Caco-2 (cell line): ENCODE results near the gene MRPS24. TPM values are rescaled to one million over a fixed set of nuclear protein-coding genes. Genes with fewer than 3 reads are reported as not detected.

Experiments used
- BruUV-seq: library from RNA; stranded (reverse); fragments of 400-500 nt; replicated peaks from 2 replicates; lab custom pipeline; 2021; lab: Mats Ljungman, UMichigan
- CTCF ChIA-PET: fragments of 300-600 bp; sonication (Branson Sonifier 250); formaldehyde crosslinking; loops from one replicate; lab custom pipeline; 2022; ENCODE audit warnings: antibody characterized with exemption; lab: Charles Lee
- POLR2A ChIA-PET: fragments of 300-600 bp; sonication (Branson Sonifier 250); formaldehyde crosslinking; loops from one replicate; lab custom pipeline; 2022; ENCODE audit warnings: antibody characterized with exemption; lab: Charles Lee
- DNase-seq, 2 experiments: peaks; one replicate each; pipeline versions ENCODE4 v3.0.0 to v3.0.0-alpha.2; 2020 to 2022
- H3K27me3 ChIP-seq: replicated peaks from 2 replicates; pipeline ENCODE4 v1.6.0; 2011; ENCODE audit warnings: low read length; ENCODE audit not compliant: control insufficient read depth, insufficient read depth
- H3K36me3 ChIP-seq: 2 replicates; pipeline ENCODE4 v1.5.1; 2011; ENCODE audit warnings: low read length; ENCODE audit not compliant: control insufficient read depth, insufficient read depth
- H3K4me1 ChIP-seq: fragments of 250-450 bp; sonication (Bioruptor Pico); 2 replicates; pipeline ENCODE4 v1.5.1; 2020; ENCODE audit warnings: mild to moderate bottlenecking
- H3K4me3 ChIP-seq: 2 replicates; pipeline ENCODE4 v1.5.1; 2011; ENCODE audit warnings: low read depth, mild to moderate bottlenecking, control low read depth, low read length
- H3K9me3 ChIP-seq: fragments of 250-450 bp; sonication (Bioruptor Pico); 2 replicates; pipeline ENCODE4 v1.5.1; 2020; ENCODE audit warnings: mild to moderate bottlenecking, moderate library complexity
- H3K27ac Mint-ChIP-seq: one replicate; pipeline ENCODE4 v1.8.0; 2022; ENCODE audit warnings: mixed read lengths; ENCODE audit not compliant: unreplicated experiment
- H3K27me3 Mint-ChIP-seq: one replicate; pipeline ENCODE4 v1.8.0; 2022; ENCODE audit warnings: mixed read lengths; ENCODE audit not compliant: insufficient read depth, unreplicated experiment
- H3K36me3 Mint-ChIP-seq: one replicate; pipeline ENCODE4 v1.8.0; 2022; ENCODE audit warnings: mild to moderate bottlenecking, mixed read lengths; ENCODE audit not compliant: insufficient read depth, unreplicated experiment
- H3K4me1 Mint-ChIP-seq: one replicate; pipeline ENCODE4 v1.8.0; 2022; ENCODE audit warnings: low read depth, mixed read lengths; ENCODE audit not compliant: unreplicated experiment
- H3K4me3 Mint-ChIP-seq: one replicate; pipeline ENCODE4 v1.8.0; 2022; ENCODE audit warnings: mild to moderate bottlenecking, moderate library complexity, mixed read lengths; ENCODE audit not compliant: unreplicated experiment
- H3K9me3 Mint-ChIP-seq: one replicate; pipeline ENCODE4 v1.8.0; 2022; ENCODE audit warnings: mixed read lengths; ENCODE audit not compliant: unreplicated experiment
- intact Hi-C: fragments of 100-400 bp; cut with micrococcal nuclease; formaldehyde crosslinking; loops from one replicate; pipeline ENCODE4 v1.10.0; 2022; ENCODE audit not compliant: unreplicated experiment
- total RNA-seq: library from RNA; stranded (reverse); gene quantifications from 2 replicates; pipeline ENCODE4 v1.2.3, GENCODE V29; 2022
- TF ChIP-seq, protein P1 (sequence below), 2 experiments: fragments of 200-600 bp in 1 of 2; IDR thresholded peaks; 1 replicate in 1 of 2; 2 replicates in 1 of 2; pipeline versions ENCODE4 v1.5.1 to v1.8.0; 2011 to 2022; ENCODE audit warnings: antibody characterized with exemption in 1 of 2, control low read depth in 1 of 2, inconsistent platforms in 1 of 2, low read depth in 1 of 2, low read length in 1 of 2, mild to moderate bottlenecking in 1 of 2, moderate library complexity in 1 of 2; ENCODE audit not compliant: insufficient read depth in 1 of 2, severe bottlenecking in 1 of 2, unreplicated experiment in 1 of 2

The MRPS24 gene
- total RNA-seq, 1 experiment from 2014 or later: 150 TPM

GRCh38 chr7:43870316-43870715 lies 999 bp upstream of the MRPS24 start:
- H3K4me3 Mint-ChIP-seq: peak overlapping the region; percentile 92
- intact Hi-C loops: loop anchor here (1.0 to 5.0 kb wide), 2 partner anchors 56 to 82 kb away; partner anchors contain the start of gene UBE2D4
- no TSS peak for BruUV-seq

DNA sequence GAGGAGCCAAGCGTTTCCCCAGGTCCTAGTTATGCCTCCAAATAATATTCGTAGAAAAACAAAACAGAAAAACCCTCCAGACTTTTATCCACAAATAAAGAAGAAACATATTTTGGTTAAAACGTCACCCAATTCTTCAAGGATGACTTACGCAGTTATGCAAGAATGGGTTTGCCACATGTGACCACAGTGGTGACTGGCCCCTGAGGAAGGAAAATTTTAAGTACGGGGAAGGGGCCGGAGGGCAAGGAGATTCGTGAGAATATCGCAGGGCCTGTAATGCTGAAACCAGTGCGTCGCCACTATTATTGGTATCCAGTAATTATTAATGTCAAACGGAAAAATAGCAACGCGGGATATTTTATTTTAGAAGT lies 537 bp upstream of the MRPS24 start:
- intact Hi-C loops: loop anchor here (1.0 to 5.0 kb wide), 3 partner anchors 35 to 82 kb away; partner anchors contain the start of gene UBE2D4
- BruUV-seq: TSS peak; percentile 92

More at GRCh38 chr7:43870316-43870715, 999 bp upstream of the MRPS24 start:
- Mint-ChIP-seq H3K27me3 (no peaks in the 10 kb centered on the region), H3K27ac (peak overlapping the region; percentile 87), H3K4me1 (peaks cover 21% of the 10 kb centered on the region), H3K9me3 (no peaks in the 10 kb centered on the region), H3K36me3 (peaks cover 43% of the 10 kb centered on the region)
- Histone ChIP-seq H3K4me1 (peaks cover 13% of the 10 kb centered on the region), H3K9me3 (no peaks in the 10 kb centered on the region), H3K27me3 (no peaks in the 10 kb centered on the region), H3K36me3 (peaks cover 1% of the 10 kb centered on the region; the same call in 1 of the 2 replicates), H3K4me3 (no peak overlapping the region)
- ChIA-PET POLR2A (no interaction called here), CTCF (no interaction called here)
- TF ChIP-seq, protein P1, sequence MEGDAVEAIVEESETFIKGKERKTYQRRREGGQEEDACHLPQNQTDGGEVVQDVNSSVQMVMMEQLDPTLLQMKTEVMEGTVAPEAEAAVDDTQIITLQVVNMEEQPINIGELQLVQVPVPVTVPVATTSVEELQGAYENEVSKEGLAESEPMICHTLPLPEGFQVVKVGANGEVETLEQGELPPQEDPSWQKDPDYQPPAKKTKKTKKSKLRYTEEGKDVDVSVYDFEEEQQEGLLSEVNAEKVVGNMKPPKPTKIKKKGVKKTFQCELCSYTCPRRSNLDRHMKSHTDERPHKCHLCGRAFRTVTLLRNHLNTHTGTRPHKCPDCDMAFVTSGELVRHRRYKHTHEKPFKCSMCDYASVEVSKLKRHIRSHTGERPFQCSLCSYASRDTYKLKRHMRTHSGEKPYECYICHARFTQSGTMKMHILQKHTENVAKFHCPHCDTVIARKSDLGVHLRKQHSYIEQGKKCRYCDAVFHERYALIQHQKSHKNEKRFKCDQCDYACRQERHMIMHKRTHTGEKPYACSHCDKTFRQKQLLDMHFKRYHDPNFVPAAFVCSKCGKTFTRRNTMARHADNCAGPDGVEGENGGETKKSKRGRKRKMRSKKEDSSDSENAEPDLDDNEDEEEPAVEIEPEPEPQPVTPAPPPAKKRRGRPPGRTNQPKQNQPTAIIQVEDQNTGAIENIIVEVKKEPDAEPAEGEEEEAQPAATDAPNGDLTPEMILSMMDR (IDR thresholded peaks at IDR 0.05; ENCODE audit: insufficient read depth in 1 of 2, low read depth in 1 of 2, low read length in 1 of 2, severe bottlenecking in 1 of 2, unreplicated experiment in 1 of 2): no peak
- DNase-seq: no peak

GRCh38 chr7:43868681-43869005 lies 674 bp downstream of the MRPS24 start:
- H3K36me3 Mint-ChIP-seq: peaks cover 38% of the 10 kb centered on the region
- peaks cover 13% of the 10 kb centered on the region for H3K4me1 ChIP-seq
- H3K27ac Mint-ChIP-seq: peak overlapping the region; percentile 87

More for the DNA sequence above, 537 bp upstream of the MRPS24 start:
- H3K36me3 Mint-ChIP-seq: peaks cover 43% of the 10 kb centered on the region
- Histone ChIP-seq H3K36me3 (peaks cover 1% of the 10 kb centered on the region; the same call in 1 of the 2 replicates), H3K27me3 (no peaks in the 10 kb centered on the region), H3K4me1 (peaks cover 13% of the 10 kb centered on the region), H3K4me3 (peak overlapping the region; percentile 97), H3K9me3 (no peaks in the 10 kb centered on the region)
- peak overlapping the region; percentile 87 for H3K27ac Mint-ChIP-seq
- peaks cover 21% of the 10 kb centered on the region for H3K4me1 Mint-ChIP-seq
- CTCF ChIA-PET: interaction anchor here (0.6 to 1.0 kb wide), 2 partner anchors 287 to 308 kb away, joined by 8 to 11 read pairs; partner anchors contain the start of gene STK17A
- H3K9me3 Mint-ChIP-seq: no peaks in the 10 kb centered on the region
- H3K4me3 Mint-ChIP-seq: peak overlapping the region; percentile 92
- H3K27me3 Mint-ChIP-seq: no peaks in the 10 kb centered on the region
- DNase-seq: peak in 1 of 2 experiments; percentile 35
- POLR2A ChIA-PET: interaction anchor here (0.6 to 1.1 kb wide), 10 partner anchors 9 to 938 kb away, joined by 3 to 14 read pairs (median 4); partner anchors contain the start of genes MRPL32, PSMA2 and STK17A
- TF ChIP-seq, protein P1 (IDR thresholded peaks at IDR 0.05; ENCODE audit: insufficient read depth in 1 of 2, low read depth in 1 of 2, low read length in 1 of 2, severe bottlenecking in 1 of 2, unreplicated experiment in 1 of 2): no peak

More at GRCh38 chr7:43868681-43869005, 674 bp downstream of the MRPS24 start:
- H3K9me3 ChIP-seq: no peaks in the 10 kb centered on the region
- H3K4me3 ChIP-seq: peak overlapping the region; percentile 97
- no peaks in the 10 kb centered on the region for H3K27me3 ChIP-seq
- Mint-ChIP-seq H3K4me3 (peak overlapping the region; percentile 92), H3K9me3 (no peaks in the 10 kb centered on the region), H3K4me1 (peaks cover 16% of the 10 kb centered on the region), H3K27me3 (no peaks in the 10 kb centered on the region)
- POLR2A ChIA-PET: no interaction called here
- no peak for DNase-seq
- CTCF ChIA-PET: interaction anchor here (0.9 kb wide), 1 partner anchor 74 kb away, joined by 3 read pairs; no protein-coding TSS in a partner anchor
- intact Hi-C loops: loop anchor here (2.0 kb wide), 1 partner anchor 36 kb away; no protein-coding TSS in a partner anchor
- TSS peak; percentile 53 for BruUV-seq
- TF ChIP-seq, protein P1 (IDR thresholded peaks at IDR 0.05; ENCODE audit: insufficient read depth in 1 of 2, low read depth in 1 of 2, low read length in 1 of 2, severe bottlenecking in 1 of 2, unreplicated experiment in 1 of 2): no peak
- H3K36me3 ChIP-seq: no peaks in the 10 kb centered on the region
